Adrenal gland (tissue), 12 donors: Measurements from ENCODE around the gene TLE7. TPM values are rescaled to one million over a fixed set of nuclear protein-coding genes. Genes with fewer than 3 reads are reported as not detected.
A peak's percentile ranks its signal among the peaks of the same experiment; 100 is the strongest.

Experiments used
- DNase-seq, 7 donors: peaks; one replicate each; pipeline ENCODE4 v3.0.0-alpha.2; 2019 to 2020
- H3K27ac ChIP-seq, 5 donors: fragments of 200-600 bp; sonication (generic) in 4 of 5; 1 replicate in 3 of 5; 2 replicates in 2 of 5; pipeline versions ENCODE4 v1.5.1 to v1.8.0; 2016 to 2020; ENCODE audit warnings: mild to moderate bottlenecking in 1 of 5
- H3K27me3 ChIP-seq: fragments of 200-600 bp; 2 replicates; pipeline ENCODE4 v1.8.0; 2021
- H3K36me3 ChIP-seq, 2 donors: fragments of 200-600 bp; replicated peaks in 1 of 2; 1 replicate in 1 of 2; 2 replicates in 1 of 2; pipeline versions ENCODE4 v1.5.1 to v1.8.0; 2018 to 2022
- H3K4me1 ChIP-seq, 2 donors: fragments of 200-600 bp; replicated peaks in 1 of 2; 1 replicate in 1 of 2; 2 replicates in 1 of 2; pipeline versions ENCODE4 v1.5.1 to v1.8.0; 2018 to 2021
- H3K4me3 ChIP-seq, 4 donors: fragments of 200-600 bp; sonication (generic) in 3 of 4; one replicate each; pipeline ENCODE4 v1.5.1; 2016 to 2018
- H3K9me3 ChIP-seq, 3 donors: fragments of 200-600 bp; sonication (generic) in 1 of 3; replicated peaks in 1 of 3; 1 replicate in 2 of 3; 2 replicates in 1 of 3; pipeline versions ENCODE4 v1.5.1 to v1.8.0; 2016 to 2021
- POLR2A ChIP-seq, 2 donors: fragments of 450-650 bp; IDR thresholded peaks; one replicate each; pipeline ENCODE4 v1.6.1; 2017; ENCODE audit warnings: antibody characterized with exemption in 2 of 2, mild to moderate bottlenecking in 2 of 2, moderate library complexity in 1 of 2
- WGBS, 4 donors: extraction: QIAGEN DNeasy Blood & Tissue Kit in 2 of 4; methylation state at CpG; one replicate each; pipeline versions ENCODE4 v1.1.5 to v1.1.7; 2013 to 2017; 5-methylcytosine and 5-hydroxymethylcytosine counted together
- intact Hi-C, 2 donors: fragments of 100-400 bp; cut with DNase I; formaldehyde crosslinking; loops; one replicate each; pipeline versions ENCODE4 v1.14.1 to v1.15.0; 2022 to 2023
- polyA plus RNA-seq, 3 donors: library from polyadenylated mRNA; stranded (reverse); fragments of 200-250 nt in 2 of 3; fragments of 350-450 nt in 1 of 3; fragmentation: Illumina TruSeq in 1 of 3; extraction: RNeasy Lipid Tissue Mini Kit (QIAGEN cat#74804) in 1 of 3; gene quantifications; one replicate each; pipeline ENCODE4 v1.2.3, GENCODE V29; 2013 to 2014
- total RNA-seq, 9 donors: library from RNA; depleted of rRNA in 4 of 9; stranded (reverse); fragments of >200 nt in 4 of 9; fragments of 120-200 nt in 1 of 9; fragmentation: NEBNext Ultra II Directional in 1 of 9; extraction: Animal tissue kit (Norgen Biotek cat#: 25700) in 1 of 9; gene quantifications; one replicate each; pipeline versions ENCODE4 v1.1.0 to v1.2.4, GENCODE V29; 2013 to 2023
- TF ChIP-seq, protein P1 (sequence below), 6 experiments: fragments of 450-650 bp in 4 of 6; fragments of 200-600 bp in 2 of 6; sonication (generic) in 1 of 6; IDR thresholded peaks; 1 replicate in 5 of 6; 2 replicates in 1 of 6; pipeline versions ENCODE4 v1.5.1 to v1.8.0; 2016 to 2021; ENCODE audit warnings: antibody characterized with exemption in 6 of 6, mild to moderate bottlenecking in 2 of 6, moderate library complexity in 1 of 6
- donor health status: healthy with polysubstance abuse.
- donor health status: Bipolar disorder and iron deficiency.
- donor health status: DM: yes; HTN: yes; CAD: no.
- donor health status: DM: no; HTN: no; CAD: no.
- donor health status: DM: no; HTN: no; CAD: no.
- donor health status: DM: yes; HTN: yes; CAD: no.

Gene TLE7
- total and polyA plus RNA-seq, 12 donors = not detected

GRCh38 chr16:71460941-71461340 is 19.1 kb upstream of the TLE7 start:
- Histone ChIP-seq H3K9me3 (no peaks in the 10 kb centered on the region), H3K27me3 (no peaks in the 10 kb centered on the region), H3K4me1 (peaks cover 0 to 16% of the 10 kb centered on the region in 2 donors), H3K4me3 (no peak overlapping the region), H3K27ac (peak overlapping the region in 1 of 5 donors; percentile 84), H3K36me3 (peaks cover 0 to 1% of the 10 kb centered on the region in 2 donors)
- 92 to 98% (median 93%) methylated on average over 1 of the region's 1 CpG for WGBS, 4 donors
- DNase-seq = no peak
- intact Hi-C loops = no loop called here
- TF ChIP-seq, protein P1, sequence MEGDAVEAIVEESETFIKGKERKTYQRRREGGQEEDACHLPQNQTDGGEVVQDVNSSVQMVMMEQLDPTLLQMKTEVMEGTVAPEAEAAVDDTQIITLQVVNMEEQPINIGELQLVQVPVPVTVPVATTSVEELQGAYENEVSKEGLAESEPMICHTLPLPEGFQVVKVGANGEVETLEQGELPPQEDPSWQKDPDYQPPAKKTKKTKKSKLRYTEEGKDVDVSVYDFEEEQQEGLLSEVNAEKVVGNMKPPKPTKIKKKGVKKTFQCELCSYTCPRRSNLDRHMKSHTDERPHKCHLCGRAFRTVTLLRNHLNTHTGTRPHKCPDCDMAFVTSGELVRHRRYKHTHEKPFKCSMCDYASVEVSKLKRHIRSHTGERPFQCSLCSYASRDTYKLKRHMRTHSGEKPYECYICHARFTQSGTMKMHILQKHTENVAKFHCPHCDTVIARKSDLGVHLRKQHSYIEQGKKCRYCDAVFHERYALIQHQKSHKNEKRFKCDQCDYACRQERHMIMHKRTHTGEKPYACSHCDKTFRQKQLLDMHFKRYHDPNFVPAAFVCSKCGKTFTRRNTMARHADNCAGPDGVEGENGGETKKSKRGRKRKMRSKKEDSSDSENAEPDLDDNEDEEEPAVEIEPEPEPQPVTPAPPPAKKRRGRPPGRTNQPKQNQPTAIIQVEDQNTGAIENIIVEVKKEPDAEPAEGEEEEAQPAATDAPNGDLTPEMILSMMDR (IDR thresholded peaks at IDR 0.05) = no peak
- no peak for TF ChIP-seq POLR2A (IDR thresholded peaks at IDR 0.05)

- Histone ChIP-seq H3K4me1 (peaks cover 0 to 16% of the 10 kb centered on the region in 2 donors), H3K27me3 (no peaks in the 10 kb centered on the region), H3K27ac (no peak overlapping the region), H3K4me3 (no peak overlapping the region), H3K36me3 (peaks cover 0 to 8% of the 10 kb centered on the region in 2 donors), H3K9me3 (no peaks in the 10 kb centered on the region)
- no peak for TF ChIP-seq POLR2A (IDR thresholded peaks at IDR 0.05)
- TF ChIP-seq, protein P1 (IDR thresholded peaks at IDR 0.05) = no peak
- 81 to 91% (median 85%) methylated on average over 4 of the region's 4 CpGs for WGBS, 4 donors
- DNase-seq = no peak
- intact Hi-C loops = no loop called here
These were observed 18.4 kb upstream of the TLE7 start for GRCh38 chr16:71460236-71460635.

DNA sequence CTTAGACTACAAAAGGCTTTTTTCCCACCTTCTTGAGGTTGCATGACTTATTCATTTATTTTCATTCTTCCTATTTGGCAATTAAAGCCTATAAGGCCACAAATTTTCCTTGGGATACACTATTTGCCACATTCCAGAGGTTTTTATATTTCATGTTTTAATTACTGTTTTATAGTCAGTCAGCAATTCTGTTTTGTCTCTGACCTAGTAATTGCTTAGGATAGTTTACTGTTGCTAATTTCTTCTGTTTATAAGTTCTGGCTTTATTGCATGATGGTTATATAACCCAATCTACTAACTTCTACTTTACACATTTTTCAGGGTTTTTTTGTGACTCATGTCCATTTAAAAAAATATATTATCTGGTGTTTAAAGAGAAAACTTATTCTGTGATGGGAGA is 17.7 kb upstream of the TLE7 start:
- H3K9me3 ChIP-seq = no peaks in the 10 kb centered on the region
- H3K36me3 ChIP-seq = peaks cover 0 to 16% of the 10 kb centered on the region in 2 donors
- no peak overlapping the region for H3K27ac ChIP-seq
- TF ChIP-seq, protein P1 (IDR thresholded peaks at IDR 0.05) = no peak
- no peak for TF ChIP-seq POLR2A (IDR thresholded peaks at IDR 0.05)
- no peak overlapping the region for H3K4me3 ChIP-seq
- intact Hi-C loops = loop anchor here in 1 of 2 donors (5.0 kb wide), 1 partner anchor 33 kb away; no protein-coding TSS in a partner anchor
- no peak for DNase-seq
- no peaks in the 10 kb centered on the region for H3K27me3 ChIP-seq
- peaks cover 0 to 16% of the 10 kb centered on the region in 2 donors for H3K4me1 ChIP-seq

DNA sequence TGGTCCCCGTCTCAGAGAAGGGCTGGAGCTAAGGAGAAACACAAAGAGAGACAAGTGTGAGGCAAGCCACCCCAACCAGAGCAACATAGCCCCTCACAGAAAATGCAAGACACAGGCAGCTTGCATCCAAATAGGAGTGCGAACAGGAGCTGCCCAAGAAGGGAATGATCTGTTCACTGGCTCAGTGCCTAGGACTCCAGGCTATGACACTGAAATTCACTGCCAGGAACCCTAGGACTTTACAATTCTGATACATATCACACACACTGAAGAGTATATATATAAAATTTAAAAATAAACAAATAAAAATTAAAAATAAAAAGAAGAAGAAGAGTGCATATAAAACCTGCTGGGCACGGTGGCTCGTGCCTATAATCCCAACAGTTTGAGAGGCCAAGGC is 14.9 kb upstream of the TLE7 start:
- Histone ChIP-seq H3K36me3 (peaks cover 0 to 30% of the 10 kb centered on the region in 2 donors), H3K9me3 (peaks cover 0 to 2% (median 0%) of the 10 kb centered on the region in 3 donors), H3K4me1 (peaks cover 0 to 9% of the 10 kb centered on the region in 2 donors), H3K27me3 (no peaks in the 10 kb centered on the region), H3K27ac (no peak overlapping the region), H3K4me3 (no peak overlapping the region)
- 91 to 96% (median 95%) methylated on average over 4 of the region's 4 CpGs for WGBS, 4 donors
- intact Hi-C loops = loop anchor here in 1 of 2 donors (5.0 kb wide), 1 partner anchor 36 kb away; no protein-coding TSS in a partner anchor
- DNase-seq = no peak
- TF ChIP-seq, protein P1 (IDR thresholded peaks at IDR 0.05) = no peak
- TF ChIP-seq POLR2A (IDR thresholded peaks at IDR 0.05) = no peak
